HUES6 (cell line): Measurements from ENCODE around the gene ALG12.

Source experiments
- H3K27ac ChIP-seq: 2 replicates; pipeline ENCODE4 v1.7.0; 2013; ENCODE audit warnings: low read depth, mild to moderate bottlenecking, low read length, inconsistent platforms
- H3K27me3 ChIP-seq: 2 replicates; pipeline ENCODE4 v1.6.1; 2013; ENCODE audit warnings: low read length; ENCODE audit not compliant: control insufficient read depth, insufficient read depth
- H3K36me3 ChIP-seq: 2 replicates; pipeline ENCODE4 v1.6.1; 2013; ENCODE audit warnings: low read length; ENCODE audit not compliant: control insufficient read depth, insufficient read depth
- H3K4me1 ChIP-seq: 2 replicates; pipeline ENCODE4 v1.6.1; 2013; ENCODE audit warnings: low read length; ENCODE audit not compliant: control insufficient read depth, insufficient read depth
- H3K4me3 ChIP-seq: 2 replicates; pipeline ENCODE4 v1.5.1; 2013; ENCODE audit warnings: low read depth, low read length
- H3K9ac ChIP-seq: one replicate; pipeline ENCODE4 v1.6.1; 2013; ENCODE audit warnings: mild to moderate bottlenecking, low read length
- H3K9me3 ChIP-seq: 2 replicates; pipeline ENCODE4 v1.6.1; 2013; ENCODE audit warnings: low read depth, low read length; ENCODE audit not compliant: control insufficient read depth, insufficient read depth

Gene ALG12

GRCh38 chr22:49917974-49918910 is at the start of gene ALG12, which contains the start of gene CRELD2:
TSS of gene ALG12 (minus strand) at chr22:49918438. CDS start at chr22:49913765, 4,673 bp downstream.
TSS of gene CRELD2 (plus strand) at chr22:49918634. CDS start at chr22:49918770, 136 bp downstream.
- Histone ChIP-seq H3K36me3 (peaks cover 17% of the 10 kb centered on the region), H3K27me3 (0 out of 2 replicates have a peak, but pooled peaks cover 2% of the 10 kb centered on the region), H3K9me3 (no peaks in the 10 kb centered on the region), H3K4me1 (peaks cover 4% of the 10 kb centered on the region; the same call in 1 of the 2 replicates), H3K27ac (peak within 1 kb of the TSS; percentile 86), H3K4me3 (peak within 1 kb of the TSS; percentile 93), H3K9ac (peak within 1 kb of the TSS; percentile 81)

DNA sequence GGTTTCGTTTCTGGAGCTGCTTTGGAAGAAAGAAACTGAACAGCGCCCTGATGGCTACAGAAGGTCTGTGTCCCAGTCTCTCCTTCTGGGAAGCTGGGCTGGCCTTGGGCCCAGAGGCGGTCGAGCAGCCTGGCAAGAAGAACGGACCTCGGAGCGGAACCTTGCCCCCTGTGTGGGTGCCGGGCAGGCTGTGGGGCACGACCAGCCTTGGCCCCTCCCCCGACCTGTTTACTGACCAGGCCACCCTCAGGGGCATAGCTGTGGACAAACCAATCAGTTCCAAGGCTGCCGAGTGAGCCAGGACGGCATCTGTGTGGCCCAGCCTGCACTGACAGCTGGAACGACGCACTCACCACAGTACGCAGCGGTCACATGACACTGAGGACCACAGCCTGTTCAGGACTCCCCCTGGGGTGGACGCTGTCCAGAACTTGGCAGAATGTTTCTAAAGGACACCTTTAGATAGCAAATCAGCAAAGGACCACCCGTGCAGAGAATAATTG is 49.5 kb upstream of the ALG12 start:
- peaks cover 19% of the 10 kb centered on the region for H3K4me1 ChIP-seq
- no peak overlapping the region for H3K9ac ChIP-seq
- H3K36me3 ChIP-seq, result peaks cover 15% of the 10 kb centered on the region
- H3K9me3 ChIP-seq, result no peaks in the 10 kb centered on the region
- H3K27me3 ChIP-seq, result peaks cover 27% of the 10 kb centered on the region
- no peak overlapping the region for H3K27ac ChIP-seq
- no peak overlapping the region for H3K4me3 ChIP-seq

GRCh38 chr22:49966774-49967705 is 48.8 kb upstream of the ALG12 start:
- H3K4me3 ChIP-seq, result no peak overlapping the region
- H3K9me3 ChIP-seq, result no peaks in the 10 kb centered on the region
- H3K27ac ChIP-seq, result no peak overlapping the region
- H3K27me3 ChIP-seq, result peaks cover 20% of the 10 kb centered on the region
- H3K9ac ChIP-seq, result no peak overlapping the region
- peaks cover 18% of the 10 kb centered on the region for H3K36me3 ChIP-seq
- peaks cover 23% of the 10 kb centered on the region for H3K4me1 ChIP-seq

DNA sequence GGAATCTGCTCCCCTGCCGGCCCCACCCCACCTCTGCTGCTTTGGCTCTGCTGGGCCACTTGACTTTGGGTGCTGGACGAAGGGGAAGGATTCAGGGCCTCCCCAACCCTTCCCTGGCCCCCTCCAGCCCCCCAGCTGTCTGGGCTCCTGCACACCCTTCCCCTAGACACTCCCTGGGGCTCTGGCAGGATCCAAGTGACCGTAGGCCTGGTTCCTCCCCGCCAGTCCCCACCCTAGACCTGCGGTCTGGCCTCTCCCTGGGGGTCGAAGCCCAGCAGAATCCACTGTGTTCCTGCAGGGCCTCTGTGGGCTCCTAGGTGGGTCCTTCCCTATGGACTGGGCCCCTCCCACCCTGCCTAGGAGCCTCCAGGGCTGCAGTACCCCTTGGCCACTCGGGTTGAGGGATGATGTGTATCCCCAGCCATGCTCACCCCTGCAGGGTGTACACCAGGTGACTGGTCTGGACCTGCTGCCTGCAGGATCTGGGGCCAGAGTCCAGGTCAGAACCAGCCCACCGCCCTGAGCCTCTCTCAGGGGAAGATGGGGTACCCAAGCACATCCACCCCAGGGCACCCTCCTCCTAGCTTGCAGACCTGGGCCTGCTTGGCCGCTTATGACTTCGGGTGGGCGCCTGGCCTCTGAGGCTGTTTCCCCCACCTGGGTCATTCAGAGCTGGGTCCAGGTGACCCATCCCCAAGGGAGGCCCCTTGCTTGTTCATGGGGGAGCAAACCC is 48.0 kb upstream of the ALG12 start:
- peaks cover 22% of the 10 kb centered on the region for H3K36me3 ChIP-seq
- no peak overlapping the region for H3K27ac ChIP-seq
- H3K27me3 ChIP-seq, result peaks cover 11% of the 10 kb centered on the region
- no peak overlapping the region for H3K4me3 ChIP-seq
- peaks cover 19% of the 10 kb centered on the region for H3K4me1 ChIP-seq
- H3K9me3 ChIP-seq, result no peaks in the 10 kb centered on the region
- H3K9ac ChIP-seq, result no peak overlapping the region

- Histone ChIP-seq H3K36me3 (peaks cover 22% of the 10 kb centered on the region), H3K4me3 (no peak overlapping the region), H3K9ac (no peak overlapping the region), H3K9me3 (no peaks in the 10 kb centered on the region), H3K27ac (no peak overlapping the region), H3K4me1 (peaks cover 15% of the 10 kb centered on the region), H3K27me3 (peaks cover 4% of the 10 kb centered on the region)
These were observed 47.1 kb upstream of the ALG12 start for GRCh38 chr22:49965091-49966040.

DNA sequence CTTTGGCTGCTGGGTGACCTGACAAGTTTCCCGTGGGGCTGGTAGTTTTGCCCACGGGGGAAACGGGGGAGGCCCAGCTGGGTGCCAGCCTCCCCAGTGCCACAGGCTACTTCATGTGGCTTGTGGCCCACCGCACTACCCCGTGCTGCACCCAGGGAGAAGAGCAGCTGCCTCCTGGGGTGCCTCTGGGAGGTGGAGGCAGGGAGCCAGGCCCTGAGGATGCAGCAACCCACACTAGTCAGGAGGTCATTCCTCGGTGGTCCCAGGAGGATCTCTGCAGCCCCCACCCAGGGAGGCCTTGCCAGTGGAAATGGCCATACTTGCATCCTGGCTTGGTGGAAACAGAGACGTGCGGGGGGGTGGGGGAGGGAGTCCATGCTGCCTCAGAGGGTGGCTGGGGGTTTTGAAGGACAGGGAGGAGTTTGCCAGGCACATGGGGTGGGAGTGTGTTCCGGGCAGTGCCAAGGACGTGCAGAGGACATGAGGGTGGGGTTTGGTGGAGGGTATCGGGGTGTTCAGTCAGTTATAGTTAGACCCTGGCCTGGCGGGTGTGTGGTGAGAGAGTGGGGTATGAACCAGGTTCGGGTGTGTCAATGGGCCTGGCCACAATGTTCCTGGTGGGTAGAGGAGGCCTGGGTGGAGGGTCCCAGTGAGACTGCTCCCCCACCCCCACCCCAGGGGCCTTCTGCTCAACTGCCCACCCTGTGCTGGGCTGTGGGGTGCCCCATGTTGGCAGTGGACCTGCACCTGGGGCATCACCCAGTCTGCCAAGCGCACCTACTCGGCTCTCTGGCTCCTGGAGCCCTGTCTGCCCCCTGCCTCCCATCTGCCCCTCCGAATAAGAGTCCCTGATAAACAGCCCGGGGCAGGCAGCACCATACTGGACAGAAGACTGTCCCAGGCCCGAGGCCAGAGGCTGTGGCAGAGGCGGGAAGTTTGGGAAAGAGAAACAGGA is 46.2 kb upstream of the ALG12 start:
- H3K27ac ChIP-seq, result no peak overlapping the region
- peaks cover 22% of the 10 kb centered on the region for H3K36me3 ChIP-seq
- H3K4me3 ChIP-seq, result no peak overlapping the region
- H3K4me1 ChIP-seq, result peaks cover 20% of the 10 kb centered on the region
- H3K9me3 ChIP-seq, result no peaks in the 10 kb centered on the region
- no peaks in the 10 kb centered on the region; the same call in 1 of the 2 replicates for H3K27me3 ChIP-seq
- H3K9ac ChIP-seq, result no peak overlapping the region

GRCh38 chr22:49963647-49964026 is 45.4 kb upstream of the ALG12 start:
- peaks cover 22% of the 10 kb centered on the region for H3K36me3 ChIP-seq
- H3K27ac ChIP-seq, result 0 out of 2 replicates have a peak overlapping the region, but pooled peaks have one; percentile 5
- H3K9me3 ChIP-seq, result no peaks in the 10 kb centered on the region
- H3K4me3 ChIP-seq, result no peak overlapping the region
- peaks cover 26% of the 10 kb centered on the region for H3K4me1 ChIP-seq
- H3K27me3 ChIP-seq, result no peaks in the 10 kb centered on the region; the same call in 1 of the 2 replicates
- no peak overlapping the region for H3K9ac ChIP-seq

- no peaks in the 10 kb centered on the region; the same call in 1 of the 2 replicates for H3K27me3 ChIP-seq
- peaks cover 26% of the 10 kb centered on the region for H3K4me1 ChIP-seq
- H3K36me3 ChIP-seq, result peaks cover 22% of the 10 kb centered on the region
- peak overlapping the region; percentile 85 for H3K27ac ChIP-seq
- H3K4me3 ChIP-seq, result peak overlapping the region; percentile 90
- H3K9ac ChIP-seq, result peak overlapping the region; percentile 75
- H3K9me3 ChIP-seq, result no peaks in the 10 kb centered on the region
These were observed 44.8 kb upstream of the ALG12 start for GRCh38 chr22:49962751-49963646.
